ENCODE results near the gene PSMB8.

GRCh38 chr6:32876603-32877002, 32.8 kb upstream of the PSMB8 start:
- TF ChIP-seq CTCF (IDR thresholded peaks at IDR 0.05) (no peak), FOXJ3 (CRISPR knock-in tag; IDR thresholded peaks at IDR 0.05; ENCODE audit: borderline replicate concordance) (no peak), CBFB (CRISPR knock-in tag; IDR thresholded peaks at IDR 0.05; ENCODE audit: low read depth) (no peak), TEAD4 (CRISPR knock-in tag; IDR thresholded peaks at IDR 0.05) (no peak), E2F5 (CRISPR knock-in tag; IDR thresholded peaks at IDR 0.05) (no peak), NFE2L1 (CRISPR knock-in tag; IDR thresholded peaks at IDR 0.05) (no peak), NR3C1 (CRISPR knock-in tag; conservative IDR thresholded peaks at IDR 0.05; ENCODE audit: low read depth) (no peak), PRDM15 (CRISPR knock-in tag; IDR thresholded peaks at IDR 0.05) (no peak), E2F4 (CRISPR knock-in tag; IDR thresholded peaks at IDR 0.05; ENCODE audit: borderline replicate concordance, low read depth) (no peak), JUN (CRISPR knock-in tag; IDR thresholded peaks at IDR 0.05) (no peak), ZBTB43 (CRISPR knock-in tag; IDR thresholded peaks at IDR 0.05) (no peak), ESRRA (CRISPR knock-in tag; IDR thresholded peaks at IDR 0.05; ENCODE audit: borderline replicate concordance) (no peak), OVOL2 (CRISPR knock-in tag; IDR thresholded peaks at IDR 0.05; ENCODE audit: borderline replicate concordance) (no peak)
